ENCODE measurements around the gene DPP8.
"Not testable (repeated sequence)": the region's sequence is repeated elsewhere in the genome, so short reads cannot be mapped to it uniquely, and the experiment has no call there.

DPP8 gene

GRCh38 chr15:65521350-65521749, 3.9 kb upstream of the DPP8 start:
- no peak for DNase-seq

DNA sequence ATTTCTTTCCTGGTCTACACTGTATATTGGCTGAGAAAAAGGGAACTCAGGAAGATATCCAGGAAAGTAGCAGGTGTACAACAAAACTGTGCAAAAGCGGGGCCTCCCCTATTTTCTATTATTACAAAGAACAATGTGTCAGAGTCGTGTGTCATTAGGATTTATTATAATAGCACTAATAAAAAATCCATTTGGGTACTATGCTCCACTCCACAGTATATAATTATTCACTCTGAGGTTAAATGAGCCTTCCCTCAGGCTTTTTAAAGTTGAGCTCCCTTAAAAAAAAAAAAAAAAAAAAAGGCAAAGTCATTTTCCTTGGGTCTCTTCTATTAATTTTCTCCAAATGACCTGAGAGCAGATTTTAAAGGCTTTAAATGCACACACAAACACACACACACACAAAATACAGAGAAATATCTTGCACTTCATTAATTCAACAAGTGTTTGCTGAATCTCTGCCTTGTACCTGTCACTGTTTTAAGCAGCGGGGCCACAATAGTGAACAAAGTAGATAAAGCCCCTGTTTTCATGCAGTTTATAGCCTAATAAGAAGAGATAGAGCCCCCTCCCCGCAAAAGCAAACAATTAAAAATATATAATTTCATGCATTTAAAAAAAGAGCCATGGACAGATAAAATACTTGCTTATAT, 1.3 kb upstream of the DPP8 start:
- DNase-seq = no peak

- DNase-seq = peak; percentile 65
Observed at GRCh38 chr15:65517866-65518207, 348 bp upstream of the DPP8 start.

GRCh38 chr15:65512807-65513416, 4.6 kb downstream of the DPP8 start:
- no peak for DNase-seq

DNA sequence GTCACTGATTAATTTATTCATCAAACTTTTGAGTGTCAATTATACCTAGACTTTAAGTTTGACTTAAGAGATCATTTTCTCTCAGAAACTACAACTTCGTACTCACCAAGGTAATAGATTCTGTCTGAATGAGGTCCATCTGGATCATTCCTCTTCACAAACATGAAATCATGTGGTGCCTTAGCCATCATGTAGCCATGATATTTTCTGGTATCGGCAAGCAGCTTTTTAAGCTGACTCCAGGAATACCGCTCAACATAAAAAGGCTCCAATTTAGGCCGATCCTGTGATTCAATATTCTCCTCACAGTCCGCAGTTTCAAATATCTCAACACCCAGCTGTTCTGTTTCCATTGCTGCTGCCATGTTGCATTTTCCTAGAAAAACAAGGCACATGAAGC, 5.3 kb downstream of the DPP8 start:
- DNase-seq = no peak

DNA sequence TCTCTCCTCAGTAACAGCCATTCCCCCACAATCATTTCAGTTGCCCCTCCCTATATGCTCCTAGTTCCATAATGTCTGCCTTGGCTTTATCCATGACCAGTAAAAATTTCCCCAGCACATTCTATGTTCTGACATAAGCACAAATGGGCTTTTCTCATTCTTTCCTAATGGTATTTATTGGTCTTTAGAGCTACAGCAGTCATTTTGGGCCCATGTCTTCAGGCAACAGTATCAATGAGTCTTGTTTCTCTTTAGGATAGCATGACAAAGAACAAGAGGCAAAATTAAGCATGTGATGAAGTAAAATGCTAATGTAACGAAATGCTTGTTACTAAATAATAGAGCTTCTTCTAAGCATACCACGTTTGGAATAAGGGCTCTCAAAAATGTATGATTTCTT, 8.2 kb downstream of the DPP8 start:
- no peak for DNase-seq

DNA sequence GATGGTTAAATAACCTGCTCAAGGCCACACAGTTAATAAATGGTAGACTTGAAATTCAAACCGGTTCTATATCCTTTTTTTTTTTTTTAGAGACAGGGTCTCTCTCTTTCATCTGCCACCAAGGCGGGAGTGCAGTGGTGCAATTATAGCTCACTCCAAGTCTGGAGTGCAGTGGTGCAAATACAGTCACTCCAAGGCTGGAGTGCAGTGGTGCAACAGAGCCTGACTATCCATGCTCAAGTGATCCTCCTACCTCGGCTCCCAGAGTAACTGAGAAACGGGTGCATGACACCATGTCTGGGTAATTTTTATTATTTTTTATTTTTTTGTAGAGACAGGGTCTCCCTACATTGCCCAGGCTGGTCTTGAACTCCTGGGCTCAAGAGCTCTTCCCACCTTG, 23.4 kb downstream of the DPP8 start:
- no peak for DNase-seq

DNA sequence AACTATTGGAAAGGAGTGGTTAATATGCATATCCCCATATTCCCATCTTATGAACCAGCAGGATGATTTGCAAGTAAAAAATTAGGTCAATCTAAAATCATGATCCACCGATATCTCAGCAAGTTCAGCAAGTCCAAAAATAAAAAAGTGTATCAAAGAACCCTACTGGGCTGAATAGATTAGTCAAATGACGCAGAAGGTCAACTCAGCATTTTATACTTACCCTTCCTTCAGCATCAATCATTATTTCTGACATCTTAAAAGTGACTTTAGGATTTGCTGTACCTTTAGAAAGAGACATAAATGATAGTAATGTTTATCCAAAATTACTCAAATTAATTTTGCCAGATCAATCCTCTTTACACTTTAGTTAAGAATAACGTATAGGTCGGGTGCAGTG, 32.6 kb downstream of the DPP8 start:
- no peak for DNase-seq

GRCh38 chr15:65476903-65477302, 40.6 kb downstream of the DPP8 start:
- peak; percentile 39 for DNase-seq

- no peak for DNase-seq
Observed at GRCh38 chr15:65470866-65471265, 46.6 kb downstream of the DPP8 start.

DNA sequence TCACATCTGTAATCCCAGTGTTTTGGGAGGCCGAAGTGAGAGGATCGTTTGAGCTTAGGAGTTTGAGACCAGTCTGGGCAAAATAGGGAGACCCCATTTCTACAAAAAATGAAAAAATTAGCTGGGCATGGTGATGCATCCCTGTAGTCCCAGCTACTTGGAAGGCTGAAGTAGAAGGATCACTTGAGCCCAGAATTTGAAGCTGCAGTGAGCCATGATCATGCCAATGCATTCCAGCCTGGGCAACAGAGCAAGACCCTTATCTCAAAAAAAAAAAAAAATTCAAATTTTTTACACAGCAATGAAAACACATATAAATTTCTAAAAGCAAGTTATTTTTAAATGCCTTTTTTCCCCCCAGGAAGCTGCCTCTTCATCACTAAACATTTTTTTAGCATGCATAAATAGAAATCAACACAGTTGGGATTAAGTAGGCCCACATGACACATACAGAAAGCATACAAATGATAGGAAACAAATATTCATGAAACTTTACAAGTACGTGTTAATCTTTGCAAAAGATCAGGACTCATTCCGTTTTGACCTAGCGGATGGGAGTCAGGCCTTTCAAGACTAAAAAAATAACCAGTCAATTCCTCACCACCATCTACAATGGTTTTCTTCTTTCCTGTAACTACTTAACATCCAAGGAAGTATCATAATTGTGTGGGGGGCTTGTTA, 49.1 kb downstream of the DPP8 start:
- no peak for DNase-seq

GRCh38 chr15:65466901-65467300, 50.6 kb downstream of the DPP8 start:
- no peak for DNase-seq

- not testable (repeated sequence) for DNase-seq
Observed at GRCh38 chr15:65463096-65463495, 54.4 kb downstream of the DPP8 start.

GRCh38 chr15:65460741-65461347, 56.6 kb downstream of the DPP8 start:
- DNase-seq = no peak

GRCh38 chr15:65455256-65455655, 62.2 kb downstream of the DPP8 start:
- DNase-seq = not testable (repeated sequence)

- DNase-seq = no peak
Observed at GRCh38 chr15:65451989-65452388, 65.5 kb downstream of the DPP8 start.

DNA sequence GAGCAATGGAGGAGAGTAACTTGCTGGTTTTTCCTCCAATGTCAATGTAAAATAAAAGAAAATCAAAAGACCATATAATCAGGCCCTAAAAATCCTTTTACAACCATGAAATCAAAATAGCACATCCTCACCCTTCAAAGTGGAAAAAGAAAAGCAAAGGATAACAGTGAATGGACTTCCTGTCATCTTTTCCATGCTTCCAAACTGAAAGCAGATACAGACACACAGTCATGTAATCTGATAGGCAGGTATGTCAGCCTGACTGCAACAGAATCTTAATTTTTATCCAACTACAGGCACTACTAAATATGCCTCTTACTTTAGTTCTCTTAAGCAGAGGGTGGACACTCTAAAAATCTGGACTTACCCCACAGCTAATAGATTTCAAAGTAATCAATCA, 66.9 kb downstream of the DPP8 start:
- DNase-seq = peak; percentile 18

DNA sequence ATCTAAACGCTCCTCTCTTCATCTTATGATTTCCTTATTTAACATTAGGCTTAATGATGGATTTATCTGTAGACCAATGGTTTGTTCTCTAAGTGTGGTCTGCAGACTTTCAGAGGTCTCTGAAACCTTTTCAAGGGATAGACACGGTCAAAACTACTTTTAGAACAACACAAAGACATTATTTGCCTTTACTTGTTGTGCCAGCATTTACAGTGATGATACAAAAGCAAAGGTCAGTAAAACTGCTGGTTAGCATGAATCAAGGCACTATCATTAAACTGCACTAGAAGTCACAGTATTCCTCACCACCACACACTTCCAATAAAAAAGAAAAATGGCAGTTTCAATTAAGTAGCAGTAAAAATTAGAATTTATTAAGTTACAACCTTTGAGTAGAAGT, 70.3 kb downstream of the DPP8 start:
- DNase-seq = no peak

DNA sequence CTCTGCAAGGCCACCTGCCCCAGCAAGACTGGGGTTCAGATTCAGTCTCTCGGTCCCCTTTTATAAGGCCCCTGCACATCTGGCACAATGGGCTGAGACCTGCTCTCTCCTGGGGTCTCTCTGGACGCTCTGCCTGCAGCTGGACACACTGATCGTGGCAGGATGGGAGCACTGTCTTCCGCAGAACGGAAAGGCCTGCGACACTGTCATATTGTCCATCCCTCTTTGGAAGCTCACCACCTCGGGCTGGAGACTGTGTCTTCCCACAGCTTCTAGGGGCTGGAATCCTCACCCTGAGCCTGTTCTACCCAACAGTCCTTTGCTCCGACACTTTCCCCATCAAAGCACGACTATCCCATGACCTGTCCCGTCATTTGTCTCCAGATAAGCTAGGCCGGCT, 83.3 kb downstream of the DPP8 start:
- no peak for DNase-seq

DNA sequence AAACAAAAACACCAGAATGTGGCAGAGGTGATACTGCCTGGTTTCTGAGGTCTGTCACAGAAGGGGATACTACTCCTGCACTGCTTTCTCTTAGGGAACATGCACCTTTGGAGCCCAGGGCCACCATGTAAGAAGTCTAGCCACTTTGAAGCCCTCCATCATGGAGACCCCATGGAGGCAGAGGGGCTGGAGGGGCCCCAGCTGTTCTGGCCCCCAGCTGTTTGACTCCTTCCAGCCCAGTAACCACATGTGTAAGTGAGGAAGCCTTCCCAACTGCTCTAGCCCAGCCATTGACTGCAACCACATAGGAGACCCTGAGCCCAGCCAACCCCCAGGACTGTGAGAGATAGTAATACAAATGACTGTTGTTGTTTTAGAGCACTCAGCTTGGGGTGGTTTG, 85.8 kb downstream of the DPP8 start:
- DNase-seq = no peak

DNA sequence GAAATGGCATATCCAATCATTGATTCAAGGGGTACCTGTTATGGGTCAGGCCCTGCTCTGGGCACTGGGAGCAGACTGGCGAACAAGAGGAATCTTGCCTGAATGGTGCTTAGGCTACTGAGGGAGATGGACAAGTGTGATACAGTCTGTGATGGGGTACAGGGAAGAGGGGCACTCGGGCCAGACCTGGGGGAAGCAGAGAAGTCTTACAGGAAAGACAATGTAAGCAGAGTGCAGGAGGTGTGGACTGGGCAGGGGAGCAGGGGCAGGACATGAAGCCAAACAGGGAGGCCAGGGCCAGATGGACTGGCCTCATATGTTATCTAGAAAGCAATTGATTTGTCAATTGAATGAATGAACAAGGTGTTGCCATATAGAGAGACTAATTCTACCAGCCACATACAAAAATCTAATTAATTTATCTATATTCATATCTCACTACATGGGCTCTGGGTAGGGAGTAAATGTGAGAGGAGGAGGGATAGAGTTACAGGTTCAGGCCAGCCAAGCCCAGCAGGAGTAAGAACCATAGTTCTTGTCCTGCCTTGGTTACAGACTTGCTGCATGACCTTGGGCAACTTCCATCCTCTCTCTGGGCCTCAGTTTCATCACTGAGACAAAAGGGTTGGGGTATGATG, 91.2 kb downstream of the DPP8 start:
- no peak for DNase-seq

DNA sequence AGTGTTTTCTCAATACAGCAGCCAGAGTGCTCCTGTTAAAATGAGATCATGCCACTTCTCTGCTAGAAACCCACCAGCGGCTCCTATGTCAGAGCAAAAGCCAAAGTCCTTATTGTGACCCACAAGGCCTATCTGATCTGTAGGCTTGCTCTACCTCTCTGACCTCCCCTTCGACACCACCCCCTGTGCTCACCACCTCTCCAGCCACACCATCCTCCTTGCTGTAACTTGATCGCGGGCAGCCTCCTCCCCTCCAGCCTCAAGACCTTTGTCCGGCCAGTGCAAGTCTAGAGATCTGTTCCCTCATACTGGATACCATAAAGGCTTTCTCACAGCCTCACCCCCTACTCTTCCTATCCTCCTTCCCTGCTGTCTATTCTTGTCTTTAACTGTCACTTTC, 92.8 kb downstream of the DPP8 start:
- no peak for DNase-seq

- no peak for DNase-seq
Observed at GRCh38 chr15:65423976-65424679, 93.4 kb downstream of the DPP8 start.

Measured in NCI-H2171 treated with DMSO at 0.1 percent for 48 hours (cell line).